ENCODE data around the gene ZNF568. TPM values are rescaled to one million over a fixed set of nuclear protein-coding genes. Genes with fewer than 3 reads are reported as not detected.

Gene ZNF568
- total RNA-seq, 1 donor from 2014 or later = 4.4 TPM

DNA sequence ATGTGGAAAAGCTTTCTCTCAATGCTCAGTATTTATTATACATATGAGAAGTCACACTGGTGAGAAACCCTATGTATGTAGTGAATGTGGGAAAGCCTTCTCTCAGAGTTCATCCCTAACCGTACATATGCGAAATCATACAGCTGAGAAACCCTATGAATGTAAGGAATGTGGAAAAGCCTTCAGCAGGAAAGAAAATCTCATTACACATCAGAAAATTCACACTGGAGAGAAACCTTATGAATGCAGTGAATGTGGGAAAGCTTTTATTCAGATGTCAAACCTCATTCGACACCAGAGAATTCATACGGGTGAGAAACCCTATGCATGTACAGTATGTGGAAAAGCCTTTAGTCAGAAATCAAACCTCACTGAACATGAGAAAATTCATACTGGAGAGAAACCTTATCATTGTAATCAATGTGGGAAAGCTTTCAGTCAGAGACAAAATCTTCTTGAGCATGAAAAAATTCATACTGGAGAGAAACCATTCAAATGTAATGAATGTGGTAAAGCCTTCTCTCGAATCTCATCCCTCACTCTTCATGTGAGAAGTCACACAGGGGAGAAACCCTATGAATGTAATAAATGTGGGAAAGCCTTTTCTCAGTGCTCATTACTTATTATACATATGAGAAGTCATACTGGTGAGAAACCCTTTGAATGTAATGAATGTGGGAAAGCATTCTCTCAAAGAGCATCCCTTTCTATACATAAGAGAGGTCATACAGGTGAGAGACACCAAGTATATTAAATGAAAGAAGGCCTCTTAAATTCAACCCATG lies 34.4 kb downstream of the ZNF568 start:
- H3K4me1 ChIP-seq = no peaks in the 10 kb centered on the region
- no peak for TF ChIP-seq POLR2A (IDR thresholded peaks at IDR 0.05)
- TF ChIP-seq CTCF (IDR thresholded peaks at IDR 0.05) = no peak
- TF ChIP-seq POLR2AphosphoS5 (IDR thresholded peaks at IDR 0.05; ENCODE audit: insufficient read depth in 1 of 2, low read depth in 1 of 2) = no peak
- no peak overlapping the region for H3K4me3 ChIP-seq
- intact Hi-C loops (cut with DNase I) = no loop called here
- H3K27me3 ChIP-seq = no peaks in the 10 kb centered on the region
- no peak overlapping the region for H3K27ac ChIP-seq
- H3K9me3 ChIP-seq = peaks cover 67% of the 10 kb centered on the region
- DNase-seq (ENCODE audit: extremely low spot score in 2 of 2) = no peak
- peaks cover 0 to 70% of the 10 kb centered on the region in 2 donors for H3K36me3 ChIP-seq

DNA sequence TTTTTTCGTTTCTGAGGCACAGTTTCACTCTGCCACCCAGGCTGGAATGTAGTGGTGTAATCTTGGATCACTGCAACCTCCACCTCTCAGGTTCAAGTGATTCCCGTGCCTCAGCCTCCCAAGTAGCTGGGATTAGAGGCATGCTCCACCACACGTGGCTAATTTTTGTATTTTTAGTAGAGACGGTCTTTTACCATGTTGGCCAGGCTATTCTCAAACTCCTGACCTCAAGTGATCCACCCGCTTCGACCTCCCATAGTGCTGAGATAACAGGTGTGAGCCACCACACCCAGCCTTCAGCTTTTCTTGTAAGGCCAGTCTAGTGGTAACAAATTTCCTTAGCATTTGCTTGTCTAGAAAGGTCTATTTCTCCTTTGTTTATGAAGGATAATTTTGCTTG lies 46.2 kb downstream of the ZNF568 start:
- no peak overlapping the region for H3K4me3 ChIP-seq
- intact Hi-C loops (cut with DNase I) = no loop called here
- no peak overlapping the region for H3K27ac ChIP-seq
- peaks cover 17% of the 10 kb centered on the region for H3K9me3 ChIP-seq
- TF ChIP-seq POLR2A (IDR thresholded peaks at IDR 0.05) (no peak), POLR2AphosphoS5 (IDR thresholded peaks at IDR 0.05; ENCODE audit: insufficient read depth in 1 of 2, low read depth in 1 of 2) (no peak), CTCF (IDR thresholded peaks at IDR 0.05) (no peak)
- no peaks in the 10 kb centered on the region for H3K27me3 ChIP-seq
- DNase-seq (ENCODE audit: extremely low spot score in 2 of 2) = no peak
- peaks cover 0 to 5% of the 10 kb centered on the region in 2 donors for H3K36me3 ChIP-seq
- no peaks in the 10 kb centered on the region for H3K4me1 ChIP-seq

- Histone ChIP-seq H3K4me1 (no peaks in the 10 kb centered on the region), H3K4me3 (no peak overlapping the region), H3K9me3 (peaks cover 14% of the 10 kb centered on the region), H3K27ac (no peak overlapping the region), H3K27me3 (no peaks in the 10 kb centered on the region), H3K36me3 (peaks cover 0 to 5% of the 10 kb centered on the region in 2 donors)
- no peak for DNase-seq (ENCODE audit: extremely low spot score in 2 of 2)
- intact Hi-C loops (cut with DNase I) = no loop called here
- TF ChIP-seq CTCF (IDR thresholded peaks at IDR 0.05) (no peak), POLR2A (IDR thresholded peaks at IDR 0.05) (no peak)
Measured at GRCh38 chr19:36963280-36963679, 47.1 kb downstream of the ZNF568 start.

- TF ChIP-seq POLR2AphosphoS5 (IDR thresholded peaks at IDR 0.05; ENCODE audit: insufficient read depth in 1 of 2, low read depth in 1 of 2) = no peak
- TF ChIP-seq CTCF (IDR thresholded peaks at IDR 0.05) = no peak
- no peak for TF ChIP-seq POLR2A (IDR thresholded peaks at IDR 0.05)
- peak overlapping the region; percentile 50 to 76 for H3K4me3 ChIP-seq
- no peak for DNase-seq (ENCODE audit: extremely low spot score in 2 of 2)
- peaks cover 0 to 3% of the 10 kb centered on the region in 2 donors for H3K36me3 ChIP-seq
- intact Hi-C loops (cut with DNase I) = no loop called here
- peaks cover 13% of the 10 kb centered on the region for H3K4me1 ChIP-seq
- peak overlapping the region; percentile 42 for H3K27ac ChIP-seq
- H3K9me3 ChIP-seq = no peaks in the 10 kb centered on the region
- no peaks in the 10 kb centered on the region for H3K27me3 ChIP-seq
Measured at GRCh38 chr19:36972571-36972970, 56.4 kb downstream of the ZNF568 start.
